Measurements from ENCODE around the gene SLC38A4. TPM values are rescaled to one million over a fixed set of nuclear protein-coding genes. Genes with fewer than 3 reads are reported as not detected.

Gene SLC38A4
- total RNA-seq, 1 experiment from 2014 or later: 0.03 TPM

DNA sequence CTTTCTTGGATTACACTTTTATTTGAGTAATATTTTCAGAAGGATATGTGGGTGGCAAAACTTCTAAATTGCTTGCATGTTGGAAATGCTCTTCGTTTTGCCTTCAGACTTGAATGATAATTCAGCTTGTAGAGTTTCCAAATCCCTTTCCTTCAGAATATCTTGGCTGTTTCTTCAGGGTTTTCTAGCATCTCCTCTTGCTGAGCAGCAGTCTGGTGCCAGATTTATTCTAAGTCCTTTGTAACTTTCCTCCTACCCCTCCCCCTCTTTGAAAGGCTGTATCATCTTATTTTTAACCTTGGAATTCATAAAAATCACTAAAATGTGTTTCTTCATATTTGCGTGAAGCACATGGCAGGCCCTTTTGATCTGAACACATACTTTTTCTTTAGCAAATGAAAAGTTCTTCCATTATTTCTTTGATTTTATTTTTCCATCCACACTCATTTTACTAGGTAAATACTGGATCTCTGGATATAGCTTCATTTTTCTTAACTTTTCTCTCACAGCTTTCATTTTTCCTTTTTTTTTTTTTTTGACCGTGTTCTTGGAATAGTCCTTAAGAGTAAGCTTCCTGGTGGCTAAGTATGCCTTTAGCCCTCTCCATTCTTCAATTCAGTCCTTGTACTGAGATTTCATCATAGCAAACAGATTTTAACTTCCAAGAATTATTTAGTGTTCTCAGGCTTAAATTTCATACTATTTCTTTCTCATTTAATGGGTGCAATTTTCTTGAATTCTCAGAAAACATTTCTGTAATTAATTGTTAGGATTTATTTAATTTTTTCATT, 102.0 kb downstream of the SLC38A4 start:
- in situ Hi-C loops (cut with HindIII; ENCODE audit: low sequenced_read_pairs): no loop called here
- no peak for DNase-seq (ENCODE audit: low spot score)

DNA sequence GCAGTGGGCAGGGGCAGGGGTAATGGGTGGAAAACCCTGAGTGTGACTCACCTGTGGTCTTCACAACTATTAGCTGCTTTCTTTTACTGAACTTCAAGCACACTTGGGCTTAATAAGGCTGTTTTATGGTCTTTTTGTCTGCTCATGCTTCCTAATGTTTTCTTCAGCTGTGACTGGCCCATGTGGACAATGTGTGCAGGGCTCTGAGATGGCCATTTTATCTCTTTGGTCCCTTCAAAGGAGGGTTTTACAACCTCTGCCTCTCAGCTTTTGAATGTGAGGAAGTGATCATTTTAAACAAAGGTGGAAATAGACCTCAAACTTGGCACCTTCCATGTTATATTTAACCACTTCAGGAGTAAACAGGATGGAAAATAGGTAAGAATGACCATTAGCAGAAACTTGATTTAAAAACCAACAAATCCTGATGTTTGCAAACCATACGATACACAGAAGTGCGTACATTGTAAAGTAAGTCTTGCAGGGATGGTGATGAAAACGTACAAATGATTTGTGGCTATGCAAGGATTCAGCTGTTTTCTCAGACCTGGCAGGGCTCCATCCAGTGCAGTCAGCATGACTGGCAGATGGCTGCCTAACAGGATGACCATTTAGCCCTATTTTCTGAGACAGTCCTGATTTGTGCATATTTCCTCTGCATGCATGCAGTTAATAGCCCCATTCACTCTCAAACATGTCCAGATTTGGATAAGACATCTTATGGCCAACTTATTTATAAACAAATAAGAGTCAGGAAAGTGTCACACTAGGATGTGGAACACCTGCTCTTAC, 103.2 kb downstream of the SLC38A4 start:
- in situ Hi-C loops (cut with HindIII; ENCODE audit: low sequenced_read_pairs): no loop called here
- DNase-seq (ENCODE audit: low spot score): peak; percentile 25

DNA sequence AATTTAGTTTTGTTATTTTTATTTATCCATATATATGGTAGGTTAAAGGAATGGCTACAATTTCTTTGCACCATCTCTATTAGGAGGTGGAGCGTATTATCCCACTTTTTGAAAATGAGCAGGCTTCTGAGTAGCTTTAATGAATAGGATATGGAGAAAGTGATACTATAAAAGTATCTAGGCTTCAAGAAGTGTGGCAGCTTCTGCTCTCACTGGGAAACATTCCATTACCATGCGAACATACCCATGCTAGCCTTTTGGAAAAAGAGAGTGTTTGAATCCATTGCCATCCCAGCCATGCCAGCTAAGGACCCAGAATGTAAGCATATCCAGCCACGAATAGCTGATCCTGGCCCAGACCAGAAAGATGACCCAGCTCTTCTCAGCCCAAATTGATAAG, 107.3 kb downstream of the SLC38A4 start:
- no peak for DNase-seq (ENCODE audit: low spot score)
- in situ Hi-C loops (cut with HindIII; ENCODE audit: low sequenced_read_pairs): no loop called here

DNA sequence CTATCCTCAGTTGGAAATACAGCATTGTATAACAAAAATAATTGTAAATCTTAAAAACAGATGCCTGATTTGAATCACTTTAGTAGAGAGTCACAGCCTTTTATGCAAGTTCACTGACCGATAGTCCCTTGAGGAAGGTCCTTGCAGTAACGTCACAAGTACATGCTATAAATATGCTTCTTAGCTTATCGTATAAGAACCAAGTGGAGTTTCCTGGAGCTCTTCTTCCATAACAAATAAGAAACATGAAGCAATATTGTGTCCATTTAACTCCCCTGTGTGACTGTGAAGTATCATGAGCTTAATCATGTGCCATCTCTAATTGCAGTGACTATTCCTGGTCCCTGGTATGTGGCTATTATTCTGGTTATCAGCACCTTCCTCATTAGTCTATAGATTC, 107.9 kb downstream of the SLC38A4 start:
- no peak for DNase-seq (ENCODE audit: low spot score)
- in situ Hi-C loops (cut with HindIII; ENCODE audit: low sequenced_read_pairs): no loop called here

DNA sequence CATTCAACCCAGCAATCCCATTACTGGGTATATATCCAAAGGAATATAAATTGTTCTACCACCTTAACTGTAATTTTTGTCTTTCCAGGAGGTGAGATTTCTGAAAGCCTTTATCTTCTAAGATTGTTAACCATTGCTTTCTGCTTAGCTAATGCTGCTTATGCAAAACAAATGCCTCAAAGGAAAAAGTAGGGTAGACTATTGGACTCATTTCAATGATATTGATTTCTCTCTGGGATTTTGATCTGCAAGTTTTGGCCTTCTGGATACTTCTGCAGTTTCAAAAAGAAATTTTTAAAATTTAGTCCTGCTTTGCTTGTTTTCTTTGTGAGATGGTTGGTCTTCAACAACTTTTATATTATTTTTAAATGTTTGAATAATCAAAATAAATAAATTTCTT, 108.6 kb downstream of the SLC38A4 start:
- in situ Hi-C loops (cut with HindIII; ENCODE audit: low sequenced_read_pairs): no loop called here
- no peak for DNase-seq (ENCODE audit: low spot score)
